ENCODE data around the gene ZFYVE9. TPM values are rescaled to one million over a fixed set of nuclear protein-coding genes. Genes with fewer than 3 reads are reported as not detected.
"Not testable (repeated sequence)": the region's sequence is repeated elsewhere in the genome, so short reads cannot be mapped to it uniquely, and the experiment has no call there.

ZFYVE9 gene
- total and polyA plus RNA-seq, 9 of the 15 experiments (the other 6 are each of a cell fraction or from before 2014, with no cell fraction given): 0.52 to 14.4 (median 8.9) TPM

DNA sequence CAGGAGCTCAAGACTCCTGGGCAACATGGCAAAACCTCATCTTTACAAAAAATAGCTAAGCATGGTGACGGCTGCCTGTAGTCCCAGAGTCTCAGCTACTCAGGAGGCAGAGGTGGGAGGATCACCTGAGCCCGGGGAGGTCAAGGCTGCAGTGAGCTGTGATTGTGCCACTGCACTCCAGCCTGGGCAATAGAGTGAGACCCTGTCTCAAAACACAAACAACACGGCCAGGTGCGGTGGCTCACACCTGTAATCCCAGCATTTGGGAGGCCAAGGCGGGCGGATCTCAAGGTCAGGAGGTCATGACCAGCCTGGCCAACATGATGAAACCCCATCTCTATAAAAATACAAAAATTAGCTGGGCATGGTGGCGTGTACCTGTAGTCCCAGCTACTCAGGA lies 47.6 kb upstream of the ZFYVE9 start:
- H2AFZ ChIP-seq (ENCODE audit: low read depth, low read length); H3K4me2 ChIP-seq (ENCODE audit: insufficient read depth, low read length); H3K4me3 ChIP-seq; H3K27me3 ChIP-seq (ENCODE audit: control insufficient read depth in 2 of 2, insufficient read depth in 2 of 2, low read length in 2 of 2); H3K79me2 ChIP-seq (ENCODE audit: control insufficient read depth, insufficient read depth, low read length); intact Hi-C loops (cut with micrococcal nuclease); BruUV-seq (replicated peaks); H3K27ac ChIP-seq (ENCODE audit: extremely low read depth, low read depth, low read length); FAIRE-seq; H3K9me3 ChIP-seq (replicated peaks; ENCODE audit: control insufficient read depth, insufficient read depth, low read depth, low read length); CTCF ChIA-PET (ENCODE audit: low intra/inter-chr PET ratio); H3K9ac ChIP-seq (ENCODE audit: insufficient read depth in 1 of 2, low read depth in 2 of 2, low read length in 2 of 2); H3K4me1 ChIP-seq (replicated peaks in 1 of 2; ENCODE audit: control insufficient read depth in 2 of 2, insufficient read depth in 2 of 2, low read length in 2 of 2); DNase-seq (ENCODE audit: extremely low read depth in 1 of 4, low spot score in 3 of 4); in situ Hi-C loops (cut with MboI); H4K20me1 ChIP-seq (replicated peaks; ENCODE audit: control insufficient read depth, insufficient read depth, low read length); H3K9me1 ChIP-seq (ENCODE audit: control insufficient read depth, insufficient read depth, low read length); ATAC-seq: not testable (repeated sequence)
- POLR2A ChIA-PET: interaction anchor here (1.1 to 2.3 kb wide), 5 partner anchors 12 to 57 kb away, joined by 3 to 8 read pairs (median 5); no protein-coding TSS in a partner anchor
- 77% methylated on average over 7 of the region's 7 CpGs for WGBS (ENCODE audit: insufficient coverage, low coverage, missing lambda C conversion rate)
- TF ChIP-seq POLR2G (IDR thresholded peaks at IDR 0.05; ENCODE audit: low read depth, low read length) (peak; percentile 48), ZNF121 (CRISPR knock-in tag; conservative IDR thresholded peaks at IDR 0.05) (peak; percentile 68; the same call in 1 of the 2 replicates)
- H3K36me3 ChIP-seq (ENCODE audit: control insufficient read depth, insufficient read depth, low read length): peaks cover 19% of the 10 kb centered on the region

DNA sequence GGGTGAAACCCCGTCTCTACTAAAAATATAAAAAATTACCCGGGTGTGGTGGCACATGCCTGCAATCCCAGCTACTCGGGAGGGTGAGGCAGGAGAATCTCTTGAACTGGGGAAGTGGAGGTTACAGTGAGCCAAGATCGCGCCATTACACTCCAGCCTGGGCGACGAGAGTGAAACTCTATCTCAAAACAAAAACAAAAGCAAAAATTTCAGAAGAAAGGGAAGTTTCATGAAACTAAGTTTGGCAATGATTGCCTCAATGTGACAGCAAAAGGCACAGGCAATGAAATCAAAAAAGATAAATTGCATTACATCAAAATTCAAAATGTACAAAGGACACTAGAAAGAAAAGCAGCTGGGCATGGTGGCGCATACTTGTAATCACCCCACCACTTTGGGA lies 45.7 kb upstream of the ZFYVE9 start:
- no peaks in the 10 kb centered on the region for H4K20me1 ChIP-seq (replicated peaks; ENCODE audit: control insufficient read depth, insufficient read depth, low read length)
- in situ Hi-C loops (cut with MboI): no loop called here

More for the DNA sequence above, 45.7 kb upstream of the ZFYVE9 start:
- Histone ChIP-seq H3K9me3 (replicated peaks; ENCODE audit: control insufficient read depth, insufficient read depth, low read depth, low read length) (no peaks in the 10 kb centered on the region), H3K27ac (ENCODE audit: extremely low read depth, low read depth, low read length) (no peak overlapping the region), H3K4me2 (ENCODE audit: insufficient read depth, low read length) (no peak overlapping the region), H3K36me3 (ENCODE audit: control insufficient read depth, insufficient read depth, low read length) (peaks cover 2% of the 10 kb centered on the region; the same call in 1 of the 3 replicates), H3K4me1 (replicated peaks in 1 of 2; ENCODE audit: control insufficient read depth in 2 of 2, insufficient read depth in 2 of 2, low read length in 2 of 2) (no peaks in the 10 kb centered on the region), H3K27me3 (ENCODE audit: control insufficient read depth in 2 of 2, insufficient read depth in 2 of 2, low read length in 2 of 2) (no peaks in the 10 kb centered on the region), H3K4me3 (no peak overlapping the region), H3K9ac (ENCODE audit: insufficient read depth in 1 of 2, low read depth in 2 of 2, low read length in 2 of 2) (no peak overlapping the region), H3K79me2 (ENCODE audit: control insufficient read depth, insufficient read depth, low read length) (no peaks in the 10 kb centered on the region), H2AFZ (ENCODE audit: low read depth, low read length) (no peak overlapping the region), H3K9me1 (ENCODE audit: control insufficient read depth, insufficient read depth, low read length) (no peaks in the 10 kb centered on the region)
- no peak for DNase-seq (ENCODE audit: extremely low read depth in 1 of 4, low spot score in 3 of 4)
- TF ChIP-seq, protein P1, sequence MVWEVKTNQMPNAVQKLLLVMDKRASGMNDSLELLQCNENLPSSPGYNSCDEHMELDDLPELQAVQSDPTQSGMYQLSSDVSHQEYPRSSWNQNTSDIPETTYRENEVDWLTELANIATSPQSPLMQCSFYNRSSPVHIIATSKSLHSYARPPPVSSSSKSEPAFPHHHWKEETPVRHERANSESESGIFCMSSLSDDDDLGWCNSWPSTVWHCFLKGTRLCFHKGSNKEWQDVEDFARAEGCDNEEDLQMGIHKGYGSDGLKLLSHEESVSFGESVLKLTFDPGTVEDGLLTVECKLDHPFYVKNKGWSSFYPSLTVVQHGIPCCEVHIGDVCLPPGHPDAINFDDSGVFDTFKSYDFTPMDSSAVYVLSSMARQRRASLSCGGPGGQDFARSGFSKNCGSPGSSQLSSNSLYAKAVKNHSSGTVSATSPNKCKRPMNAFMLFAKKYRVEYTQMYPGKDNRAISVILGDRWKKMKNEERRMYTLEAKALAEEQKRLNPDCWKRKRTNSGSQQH (CRISPR knock-in tag; IDR thresholded peaks at IDR 0.05): no peak
- WGBS (ENCODE audit: insufficient coverage, low coverage, missing lambda C conversion rate): 47% methylated on average over 8 of the region's 8 CpGs
- intact Hi-C loops (cut with micrococcal nuclease): no loop called here
- no peak for FAIRE-seq
- ChIA-PET POLR2A (interaction anchor here (0.6 to 1.7 kb wide), 4 partner anchors 14 to 41 kb away, joined by 3 read pairs; no protein-coding TSS in a partner anchor), CTCF (ENCODE audit: low intra/inter-chr PET ratio) (no interaction called here)
- BruUV-seq (replicated peaks): no TSS peak
- ATAC-seq: no peak

All from K562 (cell line).